HEK293 (cell line): Measurements from ENCODE around the gene HSF2.

ENCODE experiments used
- CTCF ChIA-PET: fragments of 350-600 bp; formaldehyde crosslinking; extraction: SDS; loops from one replicate; lab custom pipeline; 2021; ENCODE audit warnings: antibody characterized with exemption; lab: Yijun Ruan, JAX
- POLR2A ChIA-PET: fragments of 300-600 bp; formaldehyde crosslinking; extraction: SDS; loops from one replicate; lab custom pipeline; 2020; ENCODE audit warnings: antibody characterized with exemption, inconsistent platforms; lab: Yijun Ruan, JAX
- H3K27ac ChIP-seq: fragments of 200-500 bp; sonication (Bioruptor generic); 2 replicates; pipeline ENCODE4 v1.5.1; 2014; ENCODE audit warnings: low read depth, low read length, control low read depth, inconsistent platforms; ENCODE audit errors: extremely low read depth
- H3K36me3 ChIP-seq, 2 experiments: fragments of 200-500 bp in 1 of 2; sonication (Bioruptor generic) in 1 of 2; 1 replicate in 1 of 2; 2 replicates in 1 of 2; pipeline ENCODE4 v1.5.1; 2014 to 2017; ENCODE audit warnings: inconsistent platforms in 2 of 2, low read length in 2 of 2; ENCODE audit not compliant: control insufficient read depth in 2 of 2, insufficient read depth in 1 of 2
- H3K4me1 ChIP-seq: fragments of 200-500 bp; sonication (Bioruptor generic); 2 replicates; pipeline ENCODE4 v1.5.1; 2014; ENCODE audit warnings: mild to moderate bottlenecking, low read length, inconsistent platforms; ENCODE audit not compliant: control insufficient read depth, insufficient read depth
- H3K4me3 ChIP-seq: 2 replicates; pipeline ENCODE4 v1.5.1; 2011; ENCODE audit warnings: low read depth, mild to moderate bottlenecking, control low read depth, low read length, moderate library complexity
- H3K9me3 ChIP-seq: fragments of 200-500 bp; sonication (Bioruptor generic); 2 replicates; pipeline ENCODE4 v1.5.1; 2014; ENCODE audit warnings: low read depth, low read length, inconsistent platforms; ENCODE audit not compliant: control insufficient read depth, insufficient read depth
- BCL11A ChIP-seq: fragments of 450-650 bp; formaldehyde crosslinking; IDR thresholded peaks from 2 replicates; pipeline ENCODE4 v1.5.1; 2016; ENCODE audit warnings: low read depth, missing biosample characterization, missing genetic modification characterization
- KLF16 ChIP-seq: fragments of 450-650 bp; formaldehyde crosslinking; IDR thresholded peaks from 2 replicates; pipeline ENCODE4 v1.5.1; 2017; ENCODE audit warnings: missing biosample characterization, missing genetic modification characterization
- KLF7 ChIP-seq: fragments of 450-650 bp; formaldehyde crosslinking; IDR thresholded peaks from 2 replicates; pipeline ENCODE4 v1.5.1; 2016; ENCODE audit warnings: missing biosample characterization, missing genetic modification characterization, borderline replicate concordance
- KLF8 ChIP-seq: fragments of 450-650 bp; formaldehyde crosslinking; IDR thresholded peaks from 2 replicates; pipeline ENCODE4 v1.5.1; 2016; ENCODE audit warnings: missing biosample characterization, missing genetic modification characterization
- OVOL3 ChIP-seq: fragments of 450-650 bp; formaldehyde crosslinking; IDR thresholded peaks from 2 replicates; pipeline ENCODE4 v1.5.1; 2016; ENCODE audit warnings: missing biosample characterization, missing genetic modification characterization
- RBAK ChIP-seq: fragments of 450-650 bp; formaldehyde crosslinking; IDR thresholded peaks from 2 replicates; pipeline ENCODE4 v1.5.1; 2016; ENCODE audit warnings: missing biosample characterization, missing genetic modification characterization
- SETDB1 ChIP-seq: IDR thresholded peaks from one replicate; pipeline ENCODE4 v1.6.1; 2017; ENCODE audit warnings: mild to moderate bottlenecking, low read length, moderate library complexity, mixed read lengths; ENCODE audit not compliant: insufficient read length
- SP2 ChIP-seq: fragments of 450-650 bp; formaldehyde crosslinking; IDR thresholded peaks from 2 replicates; pipeline ENCODE4 v1.5.1; 2016; ENCODE audit warnings: missing biosample characterization, missing genetic modification characterization
- TCF7L2 ChIP-seq: IDR thresholded peaks from 2 replicates; pipeline ENCODE4 v1.6.1; 2011; ENCODE audit warnings: low read depth, mild to moderate bottlenecking, inconsistent platforms, low read length, moderate library complexity, borderline replicate concordance
- TRIM28 ChIP-seq: IDR thresholded peaks from 2 replicates; pipeline ENCODE4 v1.6.1; 2011; ENCODE audit warnings: low read length, control low read depth, borderline replicate concordance
- ZNF10 ChIP-seq: fragments of 450-650 bp; formaldehyde crosslinking; IDR thresholded peaks from 2 replicates; pipeline ENCODE4 v1.5.1; 2017; ENCODE audit warnings: missing biosample characterization, missing genetic modification characterization
- ZNF132 ChIP-seq: fragments of 450-650 bp; formaldehyde crosslinking; IDR thresholded peaks from 2 replicates; pipeline ENCODE4 v1.5.1; 2017; ENCODE audit warnings: missing biosample characterization, missing genetic modification characterization, borderline replicate concordance
- ZNF280C ChIP-seq: fragments of 450-650 bp; formaldehyde crosslinking; IDR thresholded peaks from 2 replicates; pipeline ENCODE4 v1.5.1; 2016; ENCODE audit warnings: missing biosample characterization, missing genetic modification characterization
- ZNF292 ChIP-seq: fragments of 450-650 bp; formaldehyde crosslinking; IDR thresholded peaks from 2 replicates; pipeline ENCODE4 v1.5.1; 2016; ENCODE audit warnings: low read depth, missing biosample characterization, missing genetic modification characterization, borderline replicate concordance
- ZNF341 ChIP-seq: fragments of 450-650 bp; formaldehyde crosslinking; IDR thresholded peaks from 2 replicates; pipeline ENCODE4; 2016; ENCODE audit warnings: low read depth, missing biosample characterization, missing genetic modification characterization
- ZNF350 ChIP-seq: fragments of 450-650 bp; formaldehyde crosslinking; IDR thresholded peaks from 2 replicates; pipeline ENCODE4 v1.5.0; 2017; ENCODE audit warnings: missing biosample characterization, mild to moderate bottlenecking, missing genetic modification characterization
- ZNF514 ChIP-seq: fragments of 450-650 bp; formaldehyde crosslinking; IDR thresholded peaks from 2 replicates; pipeline ENCODE4 v1.5.1; 2016; ENCODE audit warnings: missing biosample characterization, missing genetic modification characterization
- ZNF544 ChIP-seq: fragments of 450-650 bp; formaldehyde crosslinking; IDR thresholded peaks from 2 replicates; pipeline ENCODE4 v1.5.0; 2017; ENCODE audit warnings: missing biosample characterization, missing genetic modification characterization
- ZNF580 ChIP-seq: fragments of 450-650 bp; formaldehyde crosslinking; IDR thresholded peaks from 2 replicates; pipeline ENCODE4 v1.5.1; 2016; ENCODE audit warnings: missing biosample characterization, missing genetic modification characterization
- ZNF629 ChIP-seq: fragments of 450-650 bp; formaldehyde crosslinking; IDR thresholded peaks from 2 replicates; pipeline ENCODE4 v1.5.1; 2017; ENCODE audit warnings: missing biosample characterization, missing genetic modification characterization
- ZNF670 ChIP-seq: fragments of 450-650 bp; formaldehyde crosslinking; IDR thresholded peaks from 2 replicates; pipeline ENCODE4 v1.5.1; 2016; ENCODE audit warnings: missing biosample characterization, missing genetic modification characterization, low read depth
- ZNF677 ChIP-seq: fragments of 450-650 bp; IDR thresholded peaks from 2 replicates; pipeline ENCODE4 v1.5.0; 2018; ENCODE audit warnings: missing biosample characterization, mild to moderate bottlenecking, missing genetic modification characterization, moderate library complexity
- ZNF704 ChIP-seq: fragments of 450-650 bp; formaldehyde crosslinking; IDR thresholded peaks from 2 replicates; pipeline ENCODE4 v1.5.1; 2016; ENCODE audit warnings: missing biosample characterization, missing genetic modification characterization
- ZNF791 ChIP-seq: fragments of 450-650 bp; formaldehyde crosslinking; IDR thresholded peaks from 2 replicates; pipeline ENCODE4 v1.5.1; 2016; ENCODE audit warnings: missing biosample characterization, missing genetic modification characterization
- ZNF792 ChIP-seq: fragments of 450-650 bp; formaldehyde crosslinking; IDR thresholded peaks from 2 replicates; pipeline ENCODE4 v1.5.1; 2016; ENCODE audit warnings: missing biosample characterization, missing genetic modification characterization
- TF ChIP-seq, protein P1 (sequence below): fragments of 450-650 bp; formaldehyde crosslinking; IDR thresholded peaks from 2 replicates; pipeline ENCODE4 v1.5.1; 2016; ENCODE audit warnings: missing biosample characterization, missing genetic modification characterization
- TF ChIP-seq, protein P2 (sequence below): fragments of 450-650 bp; formaldehyde crosslinking; IDR thresholded peaks from 2 replicates; pipeline ENCODE4 v1.5.1; 2017; ENCODE audit warnings: missing biosample characterization, missing genetic modification characterization

Gene HSF2

DNA sequence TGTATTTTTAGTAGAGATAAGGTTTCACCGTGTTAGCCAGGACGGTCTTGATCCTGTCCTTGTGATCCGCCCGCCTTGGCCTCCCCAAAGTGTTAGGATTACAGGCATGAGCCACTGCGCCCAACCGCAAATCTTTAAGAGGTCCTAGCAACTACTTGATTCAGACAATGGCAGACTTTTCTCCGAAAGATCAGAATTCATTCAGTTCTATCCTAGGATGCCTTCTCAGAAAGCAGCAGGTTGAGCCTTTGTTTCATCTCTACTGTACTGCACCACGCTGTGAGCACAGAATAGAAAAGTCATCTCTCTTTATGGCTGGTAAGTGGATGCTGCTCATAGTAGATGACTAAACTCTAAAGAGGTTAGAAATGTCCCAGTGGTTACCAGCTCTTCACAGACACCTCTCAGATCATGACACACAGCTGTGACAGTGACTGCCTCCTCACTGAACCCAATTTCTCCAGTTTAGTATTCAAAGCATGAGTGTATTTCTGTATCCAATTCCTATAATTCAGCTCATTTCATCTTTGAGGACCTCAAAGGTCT, 6.0 kb upstream of the HSF2 start (continued):
- TF ChIP-seq SP2: no peak
- TF ChIP-seq ZNF670 (tag by site-specific recombination): no peak
- TF ChIP-seq ZNF791 (tag by site-specific recombination): no peak
- TF ChIP-seq ZNF514 (tag by site-specific recombination): no peak
- no peak for TF ChIP-seq ZNF350 (tag by site-specific recombination)
- TF ChIP-seq KLF16: no peak
- no peak for TF ChIP-seq ZNF629 (tag by site-specific recombination)
- TF ChIP-seq ZNF10: no peak
- no peak for TF ChIP-seq OVOL3

DNA sequence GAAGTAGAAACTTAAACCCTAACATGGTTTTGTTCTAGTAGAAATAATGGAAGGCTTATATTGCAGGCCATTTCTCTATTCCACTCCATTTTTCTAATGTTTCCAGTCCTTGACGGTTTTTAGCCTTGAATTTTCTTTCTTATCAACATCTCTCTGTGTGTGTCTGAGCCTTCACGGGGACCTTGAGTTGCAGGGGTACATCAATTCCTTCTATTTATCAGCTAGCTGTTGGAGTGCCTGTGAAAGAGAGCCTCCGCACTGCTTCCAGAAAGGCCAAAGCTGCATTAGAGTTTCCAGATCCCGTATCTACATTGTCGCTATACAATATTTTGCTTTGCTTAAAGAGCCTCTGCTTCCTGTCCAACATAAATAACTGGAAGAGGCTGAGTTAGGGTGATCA, 5.4 kb upstream of the HSF2 start:
- H3K4me1 ChIP-seq: peaks cover 5% of the 10 kb centered on the region; the same call in 1 of the 2 replicates
- CTCF ChIA-PET: interaction anchor here (0.5 to 1.4 kb wide), 4 partner anchors 9 to 872 kb away, joined by 3 to 7 read pairs (median 3); no protein-coding TSS in a partner anchor
- no peaks in the 10 kb centered on the region for H3K9me3 ChIP-seq
- no peak overlapping the region for H3K4me3 ChIP-seq
- no peaks in the 10 kb centered on the region for H3K36me3 ChIP-seq
- TF ChIP-seq RBAK (tag by site-specific recombination) (no peak), ZNF580 (tag by site-specific recombination) (no peak), SETDB1 (no peak), TRIM28 (no peak), ZNF704 (tag by site-specific recombination) (no peak), ZNF350 (tag by site-specific recombination) (no peak), ZNF544 (tag by site-specific recombination) (no peak), KLF8 (tag by site-specific recombination) (no peak), TCF7L2 (no peak), ZNF677 (tag by site-specific recombination) (no peak), ZNF792 (tag by site-specific recombination) (no peak), ZNF341 (no peak), ZNF132 (no peak), BCL11A (tag by site-specific recombination) (no peak), ZNF280C (tag by site-specific recombination) (no peak), KLF7 (tag by site-specific recombination) (no peak), ZNF292 (no peak)
- TF ChIP-seq, protein P1, sequence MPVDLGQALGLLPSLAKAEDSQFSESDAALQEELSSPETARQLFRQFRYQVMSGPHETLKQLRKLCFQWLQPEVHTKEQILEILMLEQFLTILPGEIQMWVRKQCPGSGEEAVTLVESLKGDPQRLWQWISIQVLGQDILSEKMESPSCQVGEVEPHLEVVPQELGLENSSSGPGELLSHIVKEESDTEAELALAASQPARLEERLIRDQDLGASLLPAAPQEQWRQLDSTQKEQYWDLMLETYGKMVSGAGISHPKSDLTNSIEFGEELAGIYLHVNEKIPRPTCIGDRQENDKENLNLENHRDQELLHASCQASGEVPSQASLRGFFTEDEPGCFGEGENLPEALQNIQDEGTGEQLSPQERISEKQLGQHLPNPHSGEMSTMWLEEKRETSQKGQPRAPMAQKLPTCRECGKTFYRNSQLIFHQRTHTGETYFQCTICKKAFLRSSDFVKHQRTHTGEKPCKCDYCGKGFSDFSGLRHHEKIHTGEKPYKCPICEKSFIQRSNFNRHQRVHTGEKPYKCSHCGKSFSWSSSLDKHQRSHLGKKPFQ: no peak
- TF ChIP-seq, protein P2, sequence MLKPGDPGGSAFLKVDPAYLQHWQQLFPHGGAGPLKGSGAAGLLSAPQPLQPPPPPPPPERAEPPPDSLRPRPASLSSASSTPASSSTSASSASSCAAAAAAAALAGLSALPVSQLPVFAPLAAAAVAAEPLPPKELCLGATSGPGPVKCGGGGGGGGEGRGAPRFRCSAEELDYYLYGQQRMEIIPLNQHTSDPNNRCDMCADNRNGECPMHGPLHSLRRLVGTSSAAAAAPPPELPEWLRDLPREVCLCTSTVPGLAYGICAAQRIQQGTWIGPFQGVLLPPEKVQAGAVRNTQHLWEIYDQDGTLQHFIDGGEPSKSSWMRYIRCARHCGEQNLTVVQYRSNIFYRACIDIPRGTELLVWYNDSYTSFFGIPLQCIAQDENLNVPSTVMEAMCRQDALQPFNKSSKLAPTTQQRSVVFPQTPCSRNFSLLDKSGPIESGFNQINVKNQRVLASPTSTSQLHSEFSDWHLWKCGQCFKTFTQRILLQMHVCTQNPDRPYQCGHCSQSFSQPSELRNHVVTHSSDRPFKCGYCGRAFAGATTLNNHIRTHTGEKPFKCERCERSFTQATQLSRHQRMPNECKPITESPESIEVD: no peak
- POLR2A ChIA-PET: no interaction called here
- no peak overlapping the region for H3K27ac ChIP-seq
